Activated T-helper 9 cell treated with anti-CD3 and anti-CD28 coated beads, Interleukin-2, amount 50 U/mL, for 16 hours (primary cell): Measurements from ENCODE around the gene FAT4.

Source experiments
- DNase-seq: peaks from one replicate; pipeline ENCODE4 v3.0.0-alpha.2; 2020; ENCODE audit warnings: low read depth

FAT4 gene

GRCh38 chr4:125317525-125317877, 2.7 kb downstream of the FAT4 start:
- DNase-seq: no peak

GRCh38 chr4:125319311-125319710, 4.6 kb downstream of the FAT4 start:
- no peak for DNase-seq

- no peak for DNase-seq
Measured at GRCh38 chr4:125321709-125322365, 7.1 kb downstream of the FAT4 start.

- DNase-seq: no peak
Measured at GRCh38 chr4:125322366-125322730, 7.6 kb downstream of the FAT4 start.

GRCh38 chr4:125323654-125324053, 8.9 kb downstream of the FAT4 start:
- DNase-seq: no peak

DNA sequence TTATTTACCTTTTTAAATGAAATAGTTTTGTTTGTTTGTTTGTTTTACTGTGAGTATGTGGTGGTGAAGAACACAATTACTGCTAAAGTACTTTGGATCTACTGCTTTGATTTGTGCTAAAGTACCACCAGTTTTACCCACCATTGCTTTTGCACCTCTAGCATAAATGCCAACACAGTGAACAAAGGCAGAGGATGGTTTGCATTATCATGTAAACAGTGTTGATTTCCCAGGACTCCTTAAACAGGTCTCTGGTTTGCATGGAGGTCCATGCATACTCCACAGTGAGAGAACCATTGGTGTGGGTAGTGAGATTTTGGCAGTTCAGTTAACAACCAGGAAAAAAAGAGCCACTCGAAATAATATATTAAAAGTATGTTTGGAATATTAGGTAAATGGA, 11.0 kb downstream of the FAT4 start:
- DNase-seq: no peak

GRCh38 chr4:125331116-125331515, 16.4 kb downstream of the FAT4 start:
- no peak for DNase-seq

GRCh38 chr4:125334926-125335325, 20.2 kb downstream of the FAT4 start:
- DNase-seq: no peak

DNA sequence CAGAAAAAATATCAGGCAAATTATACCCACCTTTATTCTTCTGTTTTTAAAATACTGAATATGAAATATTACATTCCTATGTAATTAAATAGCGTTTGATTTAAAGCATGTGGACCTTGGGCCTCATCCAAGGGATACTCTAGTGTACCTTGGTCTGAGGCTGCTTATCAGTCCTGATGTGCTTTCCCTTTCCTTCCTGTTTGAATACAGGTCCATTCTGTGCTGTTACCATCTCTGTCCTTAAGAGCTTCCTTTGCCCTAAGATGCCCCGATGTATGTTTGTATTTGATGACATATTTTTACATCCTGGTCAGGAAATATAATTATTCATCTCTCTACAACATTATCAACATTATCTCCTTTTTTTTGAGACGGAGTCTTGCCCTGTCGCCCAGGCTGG, 24.1 kb downstream of the FAT4 start:
- DNase-seq: no peak

DNA sequence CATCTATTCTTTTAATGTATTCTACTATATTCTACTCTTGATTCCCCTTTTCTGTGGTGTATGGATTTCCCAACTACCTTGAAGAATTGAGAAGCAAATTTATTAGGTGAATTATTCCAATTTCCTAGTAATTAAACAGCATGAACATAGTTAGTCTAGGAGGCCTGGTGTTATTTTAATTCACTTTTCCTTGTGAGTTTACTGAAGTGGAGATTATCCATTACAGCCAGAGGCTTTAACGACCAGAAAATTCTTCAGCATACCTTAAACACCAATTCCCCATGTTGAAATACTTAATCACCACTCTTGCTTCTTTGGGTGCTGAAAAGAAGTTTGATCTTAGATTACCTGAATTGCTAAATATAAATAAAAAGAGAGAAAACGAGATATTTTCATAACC, 29.4 kb downstream of the FAT4 start:
- no peak for DNase-seq

- DNase-seq: no peak
Measured at GRCh38 chr4:125346616-125347015, 31.9 kb downstream of the FAT4 start.

- no peak for DNase-seq
Measured at GRCh38 chr4:125350470-125351135, 35.8 kb downstream of the FAT4 start.

GRCh38 chr4:125352521-125352920, 37.8 kb downstream of the FAT4 start:
- DNase-seq: no peak

- no peak for DNase-seq
Measured at GRCh38 chr4:125353131-125353530, 38.4 kb downstream of the FAT4 start.

GRCh38 chr4:125355791-125356190, 41.0 kb downstream of the FAT4 start:
- no peak for DNase-seq

- no peak for DNase-seq
Measured at GRCh38 chr4:125357675-125358074, 42.9 kb downstream of the FAT4 start.

DNA sequence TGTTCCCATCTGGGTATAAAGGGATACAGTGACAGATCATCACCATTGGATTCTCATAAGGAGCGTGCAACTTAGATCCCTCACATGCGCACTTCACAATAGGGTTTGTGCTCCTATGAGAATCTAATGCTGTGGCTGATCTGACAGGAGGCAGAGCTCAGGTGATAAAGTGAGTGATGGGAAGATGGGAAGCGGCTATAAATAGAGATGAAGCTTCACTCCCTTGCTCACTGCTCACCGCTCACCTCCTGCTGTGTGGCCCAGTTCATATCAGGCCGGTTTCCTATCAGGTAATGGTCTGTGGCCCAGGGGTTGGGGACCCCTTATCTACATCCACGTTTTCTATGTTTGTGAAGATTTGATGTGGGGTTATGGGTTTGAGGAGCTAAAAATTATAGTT, 43.7 kb downstream of the FAT4 start:
- DNase-seq: no peak

DNA sequence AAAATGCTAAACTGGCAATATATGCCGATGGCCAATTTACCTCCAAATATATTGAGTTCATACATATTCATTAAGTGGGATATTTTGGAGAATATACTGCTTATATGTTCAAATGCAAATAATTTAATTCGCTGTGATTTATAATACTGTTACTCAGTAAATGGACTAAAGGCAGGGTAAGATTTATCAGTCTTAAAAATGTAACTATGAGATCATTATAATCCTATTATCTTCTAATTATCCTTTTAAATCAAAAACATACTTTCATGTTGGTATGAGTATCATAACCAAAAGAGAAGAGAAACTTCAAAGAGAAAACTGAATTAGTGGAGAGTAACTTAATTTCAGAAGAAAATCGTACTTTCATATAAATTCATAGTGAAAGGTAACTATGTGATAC, 44.6 kb downstream of the FAT4 start:
- no peak for DNase-seq

DNA sequence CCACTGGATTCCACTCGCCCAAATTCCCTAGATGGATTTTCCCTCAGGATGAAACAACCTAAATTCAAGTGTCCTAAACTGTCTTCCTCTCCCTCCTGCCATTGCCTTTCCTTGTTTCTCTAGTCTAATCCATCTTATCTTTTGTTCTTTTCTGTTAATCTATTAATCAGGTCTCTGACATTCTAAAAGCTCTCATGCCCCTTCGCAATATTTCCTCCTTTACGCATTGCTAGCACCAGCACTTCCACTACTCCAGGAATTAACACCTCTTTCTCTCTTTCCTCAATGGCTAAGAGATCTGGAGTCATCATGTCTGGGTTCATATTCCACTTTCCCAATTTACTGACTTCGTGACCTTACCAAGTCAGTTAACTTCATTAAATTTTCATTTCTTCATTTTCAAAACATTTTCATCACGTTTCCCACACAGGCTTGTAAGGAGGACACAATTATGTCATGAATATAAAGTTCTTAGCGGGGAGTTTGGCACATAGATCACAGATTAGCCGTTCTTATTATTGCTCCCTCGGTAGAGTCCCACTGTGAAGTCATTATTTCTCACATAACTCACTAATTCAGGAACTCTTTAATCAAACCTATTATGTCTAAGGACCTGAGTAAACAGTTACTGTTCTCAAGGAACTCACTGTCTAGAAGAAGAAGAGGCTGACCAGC, 45.3 kb downstream of the FAT4 start:
- no peak for DNase-seq

DNA sequence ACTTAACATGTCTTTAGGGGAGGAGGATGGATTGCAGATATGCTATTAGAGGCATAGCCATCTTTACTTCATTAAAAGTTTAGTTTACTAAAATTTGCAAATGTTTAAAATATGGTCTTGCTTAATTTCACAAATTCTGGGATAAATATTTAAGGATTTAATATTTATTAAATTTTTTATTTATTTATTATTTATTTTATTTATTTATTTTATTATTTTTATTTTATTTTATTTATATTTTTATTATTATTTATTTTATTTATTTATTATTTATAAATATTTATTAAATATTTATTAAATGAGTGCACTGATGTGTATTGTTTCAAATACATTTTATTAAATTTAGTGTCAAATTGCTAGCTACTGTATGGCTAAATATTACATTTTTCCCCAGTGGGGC, 46.0 kb downstream of the FAT4 start:
- DNase-seq: no peak
